ENCODE data around the gene A3GALT2.

GRCh38 chr1:33367485-33368405, 46.8 kb upstream of the A3GALT2 start:
- TF ChIP-seq EZH2 (IDR thresholded peaks at IDR 0.05; ENCODE audit: borderline replicate concordance, low read length) = no peak
- TF ChIP-seq CTCF (conservative IDR thresholded peaks at IDR 0.05 in 1 of 2, IDR thresholded peaks at IDR 0.05 in 1 of 2; ENCODE audit: extremely low read depth in 1 of 2, insufficient read depth in 1 of 2, low read depth in 1 of 2, low read length in 2 of 2) = peak; percentile 94 to 99
